H9 (cell line): ENCODE results near the gene ANO9. TPM values are rescaled to one million over a fixed set of nuclear protein-coding genes. Genes with fewer than 3 reads are reported as not detected.

Source experiments
- DNase-seq: peaks from one replicate; pipeline ENCODE4 v3.0.0-alpha.2; 2017
- H2AFZ ChIP-seq: one replicate; pipeline ENCODE4 v1.6.1; 2013; ENCODE audit warnings: mild to moderate bottlenecking, low read length, control low read depth, moderate library complexity
- H2AK5ac ChIP-seq: 2 replicates; pipeline ENCODE4 v1.6.1; 2013; ENCODE audit warnings: low read length, control low read depth, mixed read lengths; ENCODE audit not compliant: insufficient read length
- H2BK120ac ChIP-seq: one replicate; pipeline ENCODE4 v1.6.1; 2013; ENCODE audit warnings: low read depth, mild to moderate bottlenecking, low read length, control low read depth, inconsistent platforms; ENCODE audit not compliant: poor library complexity, severe bottlenecking
- H2BK12ac ChIP-seq: 2 replicates; pipeline ENCODE4 v1.6.1; 2013; ENCODE audit warnings: low read length, control low read depth, mixed read lengths, low read depth; ENCODE audit not compliant: insufficient read length
- H2BK15ac ChIP-seq: 2 replicates; pipeline ENCODE4 v1.6.1; 2013; ENCODE audit warnings: low read depth, low read length, control low read depth
- H2BK20ac ChIP-seq: one replicate; pipeline ENCODE4 v1.6.1; 2013; ENCODE audit warnings: low read depth, mild to moderate bottlenecking, low read length, control low read depth, inconsistent platforms; ENCODE audit not compliant: poor library complexity, severe bottlenecking
- H2BK5ac ChIP-seq: 2 replicates; pipeline ENCODE4 v1.6.1; 2013; ENCODE audit warnings: low read length, control low read depth, mixed read lengths; ENCODE audit not compliant: insufficient read length
- H3K14ac ChIP-seq: 2 replicates; pipeline ENCODE4 v1.6.1; 2013; ENCODE audit warnings: low read length, control low read depth; ENCODE audit not compliant: insufficient read depth
- H3K18ac ChIP-seq: 2 replicates; pipeline ENCODE4 v1.6.1; 2013; ENCODE audit warnings: low read depth, mild to moderate bottlenecking, mixed read lengths, low read length, control low read depth; ENCODE audit not compliant: insufficient read length
- H3K23ac ChIP-seq: 2 replicates; pipeline ENCODE4 v1.6.1; 2013; ENCODE audit warnings: low read length, control low read depth, mixed read lengths, low read depth; ENCODE audit not compliant: insufficient read length
- H3K23me2 ChIP-seq: 2 replicates; pipeline ENCODE4 v1.6.1; 2013; ENCODE audit warnings: low read depth, mild to moderate bottlenecking, mixed read lengths, low read length, control low read depth; ENCODE audit not compliant: insufficient read length, poor library complexity, severe bottlenecking
- H3K27ac ChIP-seq: 2 replicates; pipeline ENCODE4 v1.5.1; 2013; ENCODE audit warnings: low read length, control low read depth, mixed read lengths, low read depth; ENCODE audit not compliant: insufficient read length
- H3K27me3 ChIP-seq: 2 replicates; pipeline ENCODE4 v1.6.1; 2013; ENCODE audit warnings: low read length, control low read depth, inconsistent platforms; ENCODE audit not compliant: insufficient read depth
- H3K4ac ChIP-seq: 2 replicates; pipeline ENCODE4 v1.6.1; 2013; ENCODE audit warnings: low read depth, mild to moderate bottlenecking, control low read depth, inconsistent platforms, low read length, moderate library complexity
- H3K4me1 ChIP-seq: 2 replicates; pipeline ENCODE4 v1.6.1; 2013; ENCODE audit warnings: low read length, control low read depth, inconsistent platforms; ENCODE audit not compliant: insufficient read depth
- H3K4me2 ChIP-seq: 2 replicates; pipeline ENCODE4 v1.6.1; 2013; ENCODE audit warnings: low read length, control low read depth, mixed read lengths; ENCODE audit not compliant: insufficient read length, insufficient read depth
- H3K56ac ChIP-seq: 2 replicates; pipeline ENCODE4 v1.6.1; 2013; ENCODE audit warnings: low read depth, mild to moderate bottlenecking, mixed read lengths, low read length, control low read depth; ENCODE audit not compliant: insufficient read length
- H3K79me1 ChIP-seq: 2 replicates; pipeline ENCODE4 v1.6.1; 2013; ENCODE audit warnings: low read depth, mild to moderate bottlenecking, moderate library complexity, low read length, control low read depth, inconsistent platforms; ENCODE audit not compliant: insufficient read depth, poor library complexity, severe bottlenecking
- H3K79me2 ChIP-seq: 2 replicates; pipeline ENCODE4 v1.6.1; 2013; ENCODE audit warnings: low read length, control low read depth, inconsistent platforms; ENCODE audit not compliant: insufficient read depth
- H3K9ac ChIP-seq: 2 replicates; pipeline ENCODE4 v1.6.1; 2013; ENCODE audit warnings: low read length, control low read depth, mixed read lengths; ENCODE audit not compliant: insufficient read length; ENCODE audit errors: extremely low read depth
- H3K9me3 ChIP-seq: one replicate; pipeline ENCODE4 v1.6.1; 2013; ENCODE audit warnings: low read depth, low read length, inconsistent platforms; ENCODE audit not compliant: control insufficient read depth
- H3T11ph ChIP-seq: one replicate; pipeline ENCODE4 v1.6.1; 2013; ENCODE audit warnings: mild to moderate bottlenecking, low read length, control low read depth, inconsistent platforms
- H4K20me1 ChIP-seq: one replicate; pipeline ENCODE4 v1.6.1; 2013; ENCODE audit not compliant: control insufficient read depth, insufficient read length, insufficient read depth
- H4K5ac ChIP-seq: 2 replicates; pipeline ENCODE4 v1.6.1; 2013; ENCODE audit warnings: low read depth, mild to moderate bottlenecking, mixed read lengths, low read length, control low read depth; ENCODE audit not compliant: insufficient read length
- H4K8ac ChIP-seq: replicated peaks from 2 replicates; pipeline ENCODE4 v1.6.1; 2013; ENCODE audit warnings: low read length, control low read depth, mixed read lengths, low read depth; ENCODE audit not compliant: insufficient read length
- H4K91ac ChIP-seq: 2 replicates; pipeline ENCODE4 v1.6.1; 2013; ENCODE audit warnings: low read depth, mild to moderate bottlenecking, moderate library complexity, mixed read lengths, low read length, control low read depth; ENCODE audit not compliant: insufficient read length
- H3K27ac Mint-ChIP-seq, 3 experiments: 2 replicates in 2 of 3; 3 replicates in 1 of 3; pipeline ENCODE4 v1.8.0; 2020 to 2021; ENCODE audit warnings: mixed read lengths in 3 of 3, mild to moderate bottlenecking in 1 of 3, moderate library complexity in 1 of 3
- H3K27me3 Mint-ChIP-seq: 2 replicates; pipeline ENCODE4 v1.8.0; 2021; ENCODE audit warnings: low read depth, mild to moderate bottlenecking, moderate library complexity, mixed read lengths
- H3K36me3 Mint-ChIP-seq, 3 experiments: 2 replicates in 2 of 3; 3 replicates in 1 of 3; pipeline ENCODE4 v1.8.0; 2020 to 2021; ENCODE audit warnings: low read depth in 3 of 3, mixed read lengths in 3 of 3; ENCODE audit not compliant: insufficient read depth in 1 of 3
- H3K4me1 Mint-ChIP-seq, 2 experiments: 2 replicates each; pipeline ENCODE4 v1.8.0; 2020; ENCODE audit warnings: mixed read lengths in 2 of 2
- H3K4me3 Mint-ChIP-seq, 2 experiments: 2 replicates in 1 of 2; 3 replicates in 1 of 2; pipeline ENCODE4 v1.8.0; 2020 to 2021; ENCODE audit warnings: mild to moderate bottlenecking in 2 of 2, mixed read lengths in 2 of 2, moderate library complexity in 1 of 2
- H3K9me3 Mint-ChIP-seq, 2 experiments: 2 replicates in 1 of 2; 3 replicates in 1 of 2; pipeline ENCODE4 v1.8.0; 2020; ENCODE audit warnings: mild to moderate bottlenecking in 2 of 2, mixed read lengths in 2 of 2, moderate library complexity in 1 of 2
- WGBS: extraction: QIAGEN DNeasy Blood & Tissue Kit; methylation state at CpG from one replicate; pipeline ENCODE4 v1.1.7; 2013; ENCODE audit warnings: missing lambda C conversion rate, low lambda C conversion rate, mixed read lengths; ENCODE audit not compliant: insufficient read length; ENCODE audit errors: extremely low coverage; 5-methylcytosine and 5-hydroxymethylcytosine counted together
- total RNA-seq: library from RNA; stranded (reverse); gene quantifications from 2 replicates; pipeline ENCODE4 v1.2.1, GENCODE V29; 2021
- TF ChIP-seq, protein P1 (sequence below): fragments of 200-600 bp; sonication (generic); conservative IDR thresholded peaks from 3 replicates; pipeline ENCODE4 v1.8.0; 2021; ENCODE audit warnings: antibody characterized with exemption, mild to moderate bottlenecking

The ANO9 gene
- total RNA-seq, 1 experiment from 2014 or later: 13.1 TPM

DNA sequence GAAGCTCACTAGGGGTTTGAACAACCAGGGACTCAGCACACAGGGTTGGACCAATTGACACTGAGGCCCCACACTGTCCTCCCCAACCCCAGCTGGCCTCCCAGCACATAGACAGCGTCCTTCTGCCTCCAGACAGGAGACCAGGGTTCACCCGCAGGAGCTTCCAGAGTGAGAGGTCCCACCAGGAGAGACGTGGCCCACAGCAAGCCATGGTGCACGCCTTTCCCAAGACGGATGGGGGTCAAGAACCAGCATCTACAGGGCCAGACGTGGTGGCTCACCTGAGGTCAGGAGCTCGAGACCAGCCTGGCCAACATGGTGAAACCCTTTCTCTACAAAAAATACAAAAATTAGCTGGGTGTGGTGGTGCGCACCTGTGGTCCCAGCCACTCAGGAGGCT is 15.0 kb downstream of the ANO9 start:
- Mint-ChIP-seq H3K27me3 (peaks cover 16% of the 10 kb centered on the region), H3K27ac (no peak overlapping the region), H3K36me3 (peaks cover 0 to 7% (median 4%) of the 10 kb centered on the region in 3 experiments; a peak in 2 of 7 replicates), H3K9me3 (no peaks in the 10 kb centered on the region; a peak in 1 of 5 replicates), H3K4me3 (no peak overlapping the region), H3K4me1 (peaks cover 0 to 3% of the 10 kb centered on the region in 2 experiments; a peak in 1 of 4 replicates)
- H4K91ac ChIP-seq: no peak overlapping the region
- no peak overlapping the region for H3K4me2 ChIP-seq
- no peak overlapping the region for H2AFZ ChIP-seq
- no peak overlapping the region for H3K9ac ChIP-seq
- no peaks in the 10 kb centered on the region for H3K4me1 ChIP-seq
- H2AK5ac ChIP-seq: no peak overlapping the region
- no peak for DNase-seq
- H3K23ac ChIP-seq: no peak overlapping the region
- H2BK5ac ChIP-seq: no peak overlapping the region
- no peaks in the 10 kb centered on the region for H3K79me2 ChIP-seq
- H3K79me1 ChIP-seq: no peaks in the 10 kb centered on the region
- no peak overlapping the region for H2BK120ac ChIP-seq
- no CpG with 5 or more reads among the region's 8 CpGs for WGBS
- H3K23me2 ChIP-seq: no peaks in the 10 kb centered on the region
- no peak overlapping the region for H3K18ac ChIP-seq
- no peak overlapping the region for H2BK12ac ChIP-seq
- no peak overlapping the region for H4K8ac ChIP-seq
- TF ChIP-seq, protein P1, sequence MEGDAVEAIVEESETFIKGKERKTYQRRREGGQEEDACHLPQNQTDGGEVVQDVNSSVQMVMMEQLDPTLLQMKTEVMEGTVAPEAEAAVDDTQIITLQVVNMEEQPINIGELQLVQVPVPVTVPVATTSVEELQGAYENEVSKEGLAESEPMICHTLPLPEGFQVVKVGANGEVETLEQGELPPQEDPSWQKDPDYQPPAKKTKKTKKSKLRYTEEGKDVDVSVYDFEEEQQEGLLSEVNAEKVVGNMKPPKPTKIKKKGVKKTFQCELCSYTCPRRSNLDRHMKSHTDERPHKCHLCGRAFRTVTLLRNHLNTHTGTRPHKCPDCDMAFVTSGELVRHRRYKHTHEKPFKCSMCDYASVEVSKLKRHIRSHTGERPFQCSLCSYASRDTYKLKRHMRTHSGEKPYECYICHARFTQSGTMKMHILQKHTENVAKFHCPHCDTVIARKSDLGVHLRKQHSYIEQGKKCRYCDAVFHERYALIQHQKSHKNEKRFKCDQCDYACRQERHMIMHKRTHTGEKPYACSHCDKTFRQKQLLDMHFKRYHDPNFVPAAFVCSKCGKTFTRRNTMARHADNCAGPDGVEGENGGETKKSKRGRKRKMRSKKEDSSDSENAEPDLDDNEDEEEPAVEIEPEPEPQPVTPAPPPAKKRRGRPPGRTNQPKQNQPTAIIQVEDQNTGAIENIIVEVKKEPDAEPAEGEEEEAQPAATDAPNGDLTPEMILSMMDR: no peak
- no peak overlapping the region for H3K56ac ChIP-seq
- H4K20me1 ChIP-seq: no peaks in the 10 kb centered on the region
- no peaks in the 10 kb centered on the region for H3K27me3 ChIP-seq
- no peak overlapping the region for H3K14ac ChIP-seq
- H4K5ac ChIP-seq: no peak overlapping the region
- no peak overlapping the region for H3K27ac ChIP-seq
- no peaks in the 10 kb centered on the region for H3K9me3 ChIP-seq
- H2BK15ac ChIP-seq: no peak overlapping the region
- no peak overlapping the region for H3K4ac ChIP-seq
- no peak overlapping the region for H3T11ph ChIP-seq
- H2BK20ac ChIP-seq: no peak overlapping the region
